Hematopoietic multipotent progenitor cell treated with erythropoietin and hydrocortisone succinate and interleukin-3 and kit ligand, for 6 days (in vitro differentiated cells): ENCODE measurements around the gene SERPINA5.

Experiments
- DNase-seq: peaks from one replicate; pipeline ENCODE4 v3.0.0-alpha.2; 2015

The SERPINA5 gene

GRCh38 chr14:94581127-94581999, at the start of gene SERPINA5:
Gene SERPINA5, plus strand, starts transcription at chr14:94581426. Its CDS starts 5,937 bp downstream, at chr14:94587363.
- DNase-seq = no peak

GRCh38 chr14:94532447-94532846, 48.8 kb upstream of the SERPINA5 start:
- DNase-seq = no peak

GRCh38 chr14:94535506-94535905, 45.7 kb upstream of the SERPINA5 start:
- DNase-seq = no peak

GRCh38 chr14:94536836-94537235, 44.4 kb upstream of the SERPINA5 start:
- peak; percentile 26 for DNase-seq

- no peak for DNase-seq
Observed at GRCh38 chr14:94538070-94538740, 43.0 kb upstream of the SERPINA5 start.

GRCh38 chr14:94539181-94539580, 42.0 kb upstream of the SERPINA5 start:
- no peak for DNase-seq

GRCh38 chr14:94540031-94540794, 41.0 kb upstream of the SERPINA5 start:
- peak; percentile 35 for DNase-seq

- no peak for DNase-seq
Observed at GRCh38 chr14:94541234-94541975, 39.8 kb upstream of the SERPINA5 start.

- no peak for DNase-seq
Observed at GRCh38 chr14:94542111-94542810, 39.0 kb upstream of the SERPINA5 start.

- DNase-seq = no peak
Observed at GRCh38 chr14:94542811-94543440, 38.3 kb upstream of the SERPINA5 start.

GRCh38 chr14:94543449-94544124, 37.6 kb upstream of the SERPINA5 start:
- DNase-seq = no peak

- no peak for DNase-seq
Observed at GRCh38 chr14:94544726-94545125, 36.5 kb upstream of the SERPINA5 start.

- DNase-seq = no peak
Observed at GRCh38 chr14:94545131-94545841, 35.9 kb upstream of the SERPINA5 start.

GRCh38 chr14:94547151-94547680, 34.0 kb upstream of the SERPINA5 start:
- no peak for DNase-seq

- DNase-seq = no peak
Observed at GRCh38 chr14:94547726-94548125, 33.5 kb upstream of the SERPINA5 start.

- DNase-seq = no peak
Observed at GRCh38 chr14:94548131-94548998, 32.9 kb upstream of the SERPINA5 start.

- peak; percentile 66 for DNase-seq
Observed at GRCh38 chr14:94548999-94549985, 31.9 kb upstream of the SERPINA5 start.

- no peak for DNase-seq
Observed at GRCh38 chr14:94550041-94550440, 31.2 kb upstream of the SERPINA5 start.
